Endothelial cell of umbilical vein (primary cell): Measurements from ENCODE around the gene FNIP2. TPM values are rescaled to one million over a fixed set of nuclear protein-coding genes. Genes with fewer than 3 reads are reported as not detected.
"Not testable (repeated sequence)": the region's sequence is repeated elsewhere in the genome, so short reads cannot be mapped to it uniquely, and the experiment has no call there.

Experiments used
- BruUV-seq: library from RNA; stranded (reverse); fragments of 400-500 nt; replicated peaks from 2 replicates; lab custom pipeline; 2021; lab: Mats Ljungman, UMichigan
- CTCF ChIA-PET: fragments of 300-600, 350-600 bp; sonication (Branson Sonifier 250); formaldehyde crosslinking; loops from one replicate; lab custom pipeline; 2021; ENCODE audit warnings: antibody characterized with exemption, inconsistent platforms; lab: Charles Lee
- POLR2A ChIA-PET: fragments of 300-600, 350-600 bp; sonication (Branson Sonifier 250); formaldehyde crosslinking; loops from one replicate; lab custom pipeline; 2021; ENCODE audit warnings: antibody characterized with exemption, inconsistent platforms; lab: Charles Lee
- DNase-seq: peaks from one replicate; pipeline ENCODE4 v3.0.0-alpha.2; 2011; ENCODE audit warnings: low read depth, low spot score
- FAIRE-seq: peaks from 2 replicates; lab custom pipeline; 2011; peaks lifted over from hg19 to GRCh38; lab: Jason Lieb, UNC
- H2AFZ ChIP-seq: 2 replicates; pipeline ENCODE4 v1.6.0; 2012; ENCODE audit warnings: low read depth, low read length, control low read depth, inconsistent platforms
- H3K27ac ChIP-seq: 2 replicates; pipeline ENCODE4 v1.5.1; 2011; ENCODE audit warnings: low read depth, mild to moderate bottlenecking, control low read depth, low read length, moderate library complexity; ENCODE audit not compliant: insufficient read depth
- H3K27me3 ChIP-seq, 2 experiments: 2 replicates each; pipeline versions ENCODE4 v1.6.0 to v1.6.1; 2011; ENCODE audit warnings: low read length in 2 of 2, mixed read lengths in 1 of 2; ENCODE audit not compliant: control insufficient read depth in 2 of 2, insufficient read depth in 2 of 2
- H3K36me3 ChIP-seq, 2 experiments: 2 replicates in 1 of 2; 3 replicates in 1 of 2; pipeline ENCODE4 v1.5.1; 2011; ENCODE audit warnings: low read length in 2 of 2, mild to moderate bottlenecking in 1 of 2, moderate library complexity in 1 of 2; ENCODE audit not compliant: control insufficient read depth in 2 of 2, insufficient read depth in 2 of 2; ENCODE audit errors: extremely low read depth in 1 of 2
- H3K4me1 ChIP-seq: 3 replicates; pipeline ENCODE4 v1.5.1; 2011; ENCODE audit warnings: mild to moderate bottlenecking, low read length; ENCODE audit not compliant: control insufficient read depth, insufficient read depth; ENCODE audit errors: extremely low read depth
- H3K4me2 ChIP-seq: 2 replicates; pipeline ENCODE4 v1.6.1; 2011; ENCODE audit warnings: low read length, control low read depth, mixed read lengths; ENCODE audit not compliant: insufficient read depth
- H3K4me3 ChIP-seq, 3 experiments: fragments of 200-600 bp in 1 of 3; sonication (generic), shearing (Covaris generic) in 1 of 3; replicated peaks in 1 of 3; 2 replicates each; pipeline ENCODE4 v1.5.1; 2011 to 2016; ENCODE audit warnings: control low read depth in 3 of 3, low read length in 3 of 3, mild to moderate bottlenecking in 2 of 3, inconsistent platforms in 1 of 3, low read depth in 1 of 3, moderate library complexity in 1 of 3; ENCODE audit not compliant: insufficient read depth in 1 of 3
- H3K79me2 ChIP-seq: 2 replicates; pipeline ENCODE4 v1.6.0; 2012; ENCODE audit warnings: low read length, inconsistent platforms; ENCODE audit not compliant: control insufficient read depth, insufficient read depth
- H3K9ac ChIP-seq: replicated peaks from 2 replicates; pipeline ENCODE3; 2011; ENCODE audit warnings: low read length, control low read depth; ENCODE audit not compliant: insufficient read depth; ENCODE audit errors: extremely low read depth
- H3K9me1 ChIP-seq: replicated peaks from 3 replicates; pipeline ENCODE4 v1.6.0; 2011; ENCODE audit warnings: mild to moderate bottlenecking, low read length; ENCODE audit not compliant: control insufficient read depth, insufficient read depth; ENCODE audit errors: extremely low read depth
- H3K9me3 ChIP-seq: replicated peaks from 2 replicates; pipeline ENCODE4 v1.5.1; 2012; ENCODE audit warnings: low read length, inconsistent platforms; ENCODE audit not compliant: control insufficient read depth, insufficient read depth
- H4K20me1 ChIP-seq: replicated peaks from 2 replicates; pipeline ENCODE3; 2011; ENCODE audit warnings: mild to moderate bottlenecking, low read length; ENCODE audit not compliant: control insufficient read depth, insufficient read depth; ENCODE audit errors: extremely low read depth
- EZH2 ChIP-seq: IDR thresholded peaks from 2 replicates; pipeline ENCODE4 v1.6.1; 2012; ENCODE audit warnings: borderline replicate concordance, low read depth, mild to moderate bottlenecking, moderate library complexity, low read length, inconsistent platforms; ENCODE audit not compliant: severe bottlenecking
- FOS ChIP-seq: IDR thresholded peaks from 2 replicates; pipeline ENCODE4 v1.6.1; 2011; ENCODE audit warnings: mild to moderate bottlenecking, low read length, moderate library complexity, borderline replicate concordance; ENCODE audit not compliant: insufficient read depth
- GATA2 ChIP-seq: IDR thresholded peaks from 2 replicates; pipeline ENCODE4 v1.7.0; 2011; ENCODE audit warnings: low read depth, mild to moderate bottlenecking, moderate library complexity, mixed read lengths, low read length; ENCODE audit not compliant: insufficient read length, insufficient read depth
- JUN ChIP-seq: IDR thresholded peaks from 2 replicates; pipeline ENCODE4 v1.6.1; 2011; ENCODE audit warnings: borderline replicate concordance, low read depth; ENCODE audit not compliant: insufficient read length, insufficient read depth
- MAX ChIP-seq: IDR thresholded peaks from 2 replicates; pipeline ENCODE4 v1.6.1; 2011; ENCODE audit not compliant: insufficient read depth, insufficient read length
- MYC ChIP-seq: IDR thresholded peaks from one replicate; pipeline ENCODE4 v1.6.1; 2011; ENCODE audit warnings: mild to moderate bottlenecking, low read depth, low read length
- POLR2A ChIP-seq: IDR thresholded peaks from 2 replicates; pipeline ENCODE4 v1.6.1; 2012; ENCODE audit warnings: low read depth, mild to moderate bottlenecking, control low read depth, low read length
- POLR2AphosphoS5 ChIP-seq: IDR thresholded peaks from 2 replicates; pipeline ENCODE4 v1.6.1; 2012; ENCODE audit warnings: low read depth, mild to moderate bottlenecking, control low read depth, low read length, moderate library complexity; ENCODE audit not compliant: insufficient read depth
- dilution Hi-C: fragments of 300-500 bp; cut with MboI; formaldehyde crosslinking; loops from one replicate; pipeline ENCODE4 v1.15.0; 2019; ENCODE audit warnings: low sequenced_read_pairs; ENCODE audit not compliant: extremely low pct_ligation_motif_present
- intact Hi-C: fragments of 100-400 bp; cut with micrococcal nuclease; formaldehyde crosslinking; loops from one replicate; pipeline ENCODE4 v1.10.0; 2022
- polyA plus RNA-seq, 4 experiments: library from polyadenylated mRNA; depleted of rRNA in 3 of 4; stranded (reverse) in 3 of 4; unstranded in 1 of 4; fragments of >200 nt; gene quantifications; 2 replicates each; pipeline versions ENCODE4 v1.2.1 to v1.2.3, GENCODE V29; 2011 to 2012; ENCODE audit warnings: missing spikeins in 1 of 4
- total RNA-seq: library from RNA; stranded (reverse); gene quantifications from 2 replicates; pipeline ENCODE4 v1.2.3, GENCODE V29; 2021
- TF ChIP-seq, protein P1 (sequence below), 2 donors: IDR thresholded peaks; 1 replicate in 1 of 2; 2 replicates in 1 of 2; pipeline ENCODE4 v1.5.1; 2011; ENCODE audit warnings: low read length in 2 of 2, mild to moderate bottlenecking in 2 of 2, moderate library complexity in 2 of 2, control low read depth in 1 of 2, inconsistent platforms in 1 of 2, low read depth in 1 of 2; ENCODE audit not compliant: insufficient read depth in 1 of 2; ENCODE audit errors: extremely low read depth in 1 of 2

Gene FNIP2
- total and polyA plus RNA-seq, 2 donors (not counting 3 experiments of a cell fraction or from before 2014, with no cell fraction given), result 4.5 to 14.4 TPM

DNA sequence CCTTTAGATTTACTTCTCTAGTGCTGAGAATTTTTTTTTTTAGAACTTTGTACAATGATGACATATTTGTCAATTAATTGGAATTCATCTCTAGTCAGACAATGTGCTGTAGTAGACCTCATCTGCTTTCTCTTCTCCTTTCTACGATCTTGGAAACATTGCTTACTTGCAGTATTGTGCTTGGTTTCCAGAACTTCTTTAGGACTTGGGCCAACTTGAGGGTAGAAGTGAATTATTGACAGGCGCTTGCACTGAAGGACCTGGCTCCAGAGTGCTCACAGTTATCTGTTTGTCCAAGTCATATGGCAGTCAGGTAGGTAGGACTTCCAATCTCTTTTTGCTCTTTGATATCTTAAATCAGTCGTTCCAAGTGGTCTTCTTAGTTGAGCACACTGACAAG is 39.6 kb downstream of the FNIP2 start:
- H3K9ac ChIP-seq, result no peak overlapping the region
- BruUV-seq, result no TSS peak
- H3K4me1 ChIP-seq, result peaks cover 23% of the 10 kb centered on the region
- no peak overlapping the region for H3K27ac ChIP-seq
- H3K9me1 ChIP-seq, result no peaks in the 10 kb centered on the region
- CTCF ChIA-PET, result no interaction called here
- no peaks in the 10 kb centered on the region for H4K20me1 ChIP-seq
- no peaks in the 10 kb centered on the region for H3K27me3 ChIP-seq
- H2AFZ ChIP-seq, result no peak overlapping the region
- no peak overlapping the region for H3K4me2 ChIP-seq
- H3K36me3 ChIP-seq, result no peaks in the 10 kb centered on the region
- dilution Hi-C loops, result no loop called here
- H3K9me3 ChIP-seq, result no peaks in the 10 kb centered on the region
- no peak for DNase-seq
- FAIRE-seq, result no peak
- peaks cover 4% of the 10 kb centered on the region for H3K79me2 ChIP-seq
- no peak for TF ChIP-seq POLR2AphosphoS5
- no peak for TF ChIP-seq POLR2A
- no peak for TF ChIP-seq GATA2
- TF ChIP-seq JUN, result no peak
- no peak for TF ChIP-seq MYC
- no peak for TF ChIP-seq FOS
- no peak for TF ChIP-seq MAX
- TF ChIP-seq EZH2, result no peak
- TF ChIP-seq, protein P1, sequence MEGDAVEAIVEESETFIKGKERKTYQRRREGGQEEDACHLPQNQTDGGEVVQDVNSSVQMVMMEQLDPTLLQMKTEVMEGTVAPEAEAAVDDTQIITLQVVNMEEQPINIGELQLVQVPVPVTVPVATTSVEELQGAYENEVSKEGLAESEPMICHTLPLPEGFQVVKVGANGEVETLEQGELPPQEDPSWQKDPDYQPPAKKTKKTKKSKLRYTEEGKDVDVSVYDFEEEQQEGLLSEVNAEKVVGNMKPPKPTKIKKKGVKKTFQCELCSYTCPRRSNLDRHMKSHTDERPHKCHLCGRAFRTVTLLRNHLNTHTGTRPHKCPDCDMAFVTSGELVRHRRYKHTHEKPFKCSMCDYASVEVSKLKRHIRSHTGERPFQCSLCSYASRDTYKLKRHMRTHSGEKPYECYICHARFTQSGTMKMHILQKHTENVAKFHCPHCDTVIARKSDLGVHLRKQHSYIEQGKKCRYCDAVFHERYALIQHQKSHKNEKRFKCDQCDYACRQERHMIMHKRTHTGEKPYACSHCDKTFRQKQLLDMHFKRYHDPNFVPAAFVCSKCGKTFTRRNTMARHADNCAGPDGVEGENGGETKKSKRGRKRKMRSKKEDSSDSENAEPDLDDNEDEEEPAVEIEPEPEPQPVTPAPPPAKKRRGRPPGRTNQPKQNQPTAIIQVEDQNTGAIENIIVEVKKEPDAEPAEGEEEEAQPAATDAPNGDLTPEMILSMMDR (IDR thresholded peaks at IDR 0.05; ENCODE audit: extremely low read depth in 1 of 2, insufficient read depth in 1 of 2, low read depth in 1 of 2, low read length in 2 of 2), result no peak
- POLR2A ChIA-PET, result no interaction called here
- intact Hi-C loops, result no loop called here
- no peak overlapping the region for H3K4me3 ChIP-seq

- CTCF ChIA-PET, result interaction anchor here (1.5 kb wide), 1 partner anchor 79 kb away, joined by 4 read pairs; no protein-coding TSS in a partner anchor
- H3K27me3 ChIP-seq, H2AFZ ChIP-seq, H4K20me1 ChIP-seq, POLR2A ChIA-PET, BruUV-seq, H3K4me3 ChIP-seq, H3K36me3 ChIP-seq, FAIRE-seq, H3K79me2 ChIP-seq, DNase-seq, dilution Hi-C loops, H3K9me3 ChIP-seq, H3K9me1 ChIP-seq: not testable (repeated sequence)
- Histone ChIP-seq H3K4me1 (peaks cover 23% of the 10 kb centered on the region), H3K9ac (peak overlapping the region; percentile 80), H3K27ac (peak overlapping the region; percentile 95), H3K4me2 (peak overlapping the region; percentile 93)
- intact Hi-C loops, result loop anchor here (1.0 kb wide), 1 partner anchor 21 kb away; no protein-coding TSS in a partner anchor
Measured at GRCh38 chr4:158809208-158809607, 40.4 kb downstream of the FNIP2 start.
